HFF-Myc (cell line): ENCODE results near the gene PFDN1.
A peak's percentile ranks its signal among the peaks of the same experiment; 100 is the strongest.

ENCODE experiments used
- DNase-seq: peaks from one replicate; pipeline ENCODE4 v3.0.0-alpha.2; 2011; ENCODE audit warnings: low read depth; ENCODE audit errors: extremely low read depth
- H3K4me3 ChIP-seq: replicated peaks from 2 replicates; pipeline ENCODE4 v1.5.1; 2011; ENCODE audit warnings: low read depth, mild to moderate bottlenecking, control low read depth, low read length
- CTCF ChIP-seq: IDR thresholded peaks from 2 replicates; pipeline ENCODE4 v1.5.1; 2012; ENCODE audit warnings: mild to moderate bottlenecking, low read depth, low read length, control low read depth; ENCODE audit errors: missing control alignments

PFDN1 gene

GRCh38 chr5:140214831-140215230 lies 88.1 kb downstream of the PFDN1 start:
- no peak overlapping the region for H3K4me3 ChIP-seq
- peak; percentile 35 for DNase-seq
- TF ChIP-seq CTCF, result no peak

GRCh38 chr5:140213370-140213983 lies 89.4 kb downstream of the PFDN1 start:
- no peak for DNase-seq
- TF ChIP-seq CTCF, result no peak
- no peak overlapping the region for H3K4me3 ChIP-seq

DNA sequence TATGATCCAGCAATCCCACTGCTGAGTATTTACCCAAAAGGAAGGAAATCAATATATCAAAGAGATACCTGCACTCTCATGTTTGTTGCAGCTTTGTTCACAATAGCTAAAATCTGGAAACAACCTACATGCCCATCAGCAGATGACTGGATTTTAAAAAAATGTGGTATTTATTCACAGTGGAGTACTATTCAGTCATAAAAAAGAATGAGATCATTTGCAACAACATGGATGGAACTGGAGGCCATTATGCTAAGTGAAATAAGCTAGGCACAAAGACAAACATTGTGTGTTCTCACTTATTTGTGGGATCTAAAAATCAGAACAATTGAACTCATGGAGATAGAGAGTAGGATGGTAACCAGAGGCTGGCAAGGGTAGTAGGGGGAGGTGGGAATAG lies 94.8 kb downstream of the PFDN1 start:
- no peak for DNase-seq
- H3K4me3 ChIP-seq, result no peak overlapping the region
- no peak for TF ChIP-seq CTCF

DNA sequence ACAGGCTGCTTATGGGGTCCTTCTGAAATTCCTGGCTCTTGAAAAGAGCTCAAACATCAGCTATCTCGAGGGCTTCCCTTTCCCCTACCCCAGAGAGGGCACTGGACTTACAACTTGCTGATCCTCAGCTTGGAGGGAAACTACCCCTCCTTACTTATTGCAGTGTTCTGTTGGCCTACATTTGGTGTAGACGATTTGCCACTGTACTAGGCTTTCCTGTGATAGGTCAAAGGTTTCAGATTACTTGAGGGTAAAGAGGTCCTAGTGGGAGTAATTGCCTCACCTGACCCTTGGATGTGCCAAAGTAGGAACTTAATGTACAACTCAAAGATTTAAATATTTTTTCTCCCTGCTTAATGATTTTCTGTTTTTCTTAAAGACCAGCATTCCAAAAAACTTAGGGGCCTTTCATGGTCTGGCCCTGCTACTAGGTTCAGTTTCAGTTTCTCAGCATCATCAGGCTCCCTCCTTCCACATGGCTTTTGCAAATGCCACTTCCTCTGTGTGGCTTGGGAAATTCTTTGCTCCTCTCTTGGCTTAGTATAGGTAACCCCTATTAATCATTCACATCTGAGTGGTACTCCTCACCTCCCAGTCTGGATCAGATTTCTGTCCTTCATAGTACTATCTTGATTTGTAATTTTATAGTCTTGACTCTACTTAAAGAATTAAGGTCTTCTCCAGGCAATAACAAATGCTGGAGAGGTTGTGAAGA lies 95.5 kb downstream of the PFDN1 start:
- no peak for TF ChIP-seq CTCF
- no peak overlapping the region for H3K4me3 ChIP-seq
- no peak for DNase-seq

GRCh38 chr5:140205952-140206351 lies 96.9 kb downstream of the PFDN1 start:
- TF ChIP-seq CTCF, result no peak
- no peak overlapping the region for H3K4me3 ChIP-seq
- no peak for DNase-seq

DNA sequence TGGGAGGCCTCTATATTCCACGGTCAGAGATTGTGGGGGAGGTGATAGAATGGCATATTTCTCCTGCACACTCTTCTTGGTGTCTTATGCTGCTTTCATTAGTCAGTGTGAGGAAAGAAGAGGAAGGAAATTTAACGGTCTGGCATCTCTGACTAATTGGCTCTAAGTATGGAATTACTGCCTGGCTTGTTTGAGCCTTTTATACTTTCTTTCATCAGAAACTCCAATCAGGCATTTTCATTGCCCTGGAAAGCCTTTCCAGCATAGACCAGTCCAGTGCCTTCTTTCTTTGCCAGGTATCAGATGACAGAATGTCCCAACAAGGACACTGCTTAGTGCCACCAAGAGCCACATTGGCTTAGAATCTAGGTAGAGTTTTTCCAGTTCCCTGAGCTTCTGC lies 97.7 kb downstream of the PFDN1 start:
- no peak for DNase-seq
- no peak for TF ChIP-seq CTCF
- no peak overlapping the region for H3K4me3 ChIP-seq
